H1 (cell line): ENCODE data around the gene HDAC11. TPM values are rescaled to one million over a fixed set of nuclear protein-coding genes. Genes with fewer than 3 reads are reported as not detected.

ENCODE experiments used
- BCL11A ChIP-seq, 2 experiments: IDR thresholded peaks; one replicate each; pipeline ENCODE4 v1.6.1; 2011; ENCODE audit warnings: low read depth in 2 of 2, low read length in 2 of 2, mild to moderate bottlenecking in 2 of 2
- polyA plus RNA-seq, 7 experiments: library from polyadenylated mRNA; depleted of rRNA in 3 of 7; stranded (reverse) in 5 of 7; unstranded in 2 of 7; fragments of >200 nt in 5 of 7; fragments of 200-250 nt in 2 of 7; gene quantifications; 1 replicate in 5 of 7; 2 replicates in 1 of 7; 4 replicates in 1 of 7; pipeline versions ENCODE4 v1.2.1 to v1.2.3, GENCODE V29; 2011 to 2013; ENCODE audit warnings: missing spikeins in 2 of 7, mixed read lengths in 2 of 7
- total RNA-seq: library from RNA; stranded (reverse); fragmentation: NEBNext Ultra II Directional; extraction: Animal tissue kit (Norgen Biotek cat#: 25700); gene quantifications from 2 replicates; pipeline ENCODE4 v1.2.1, GENCODE V29; 2021
- TF ChIP-seq, protein P1 (sequence below): IDR thresholded peaks from 2 replicates; pipeline ENCODE4 v1.6.1; 2011; ENCODE audit warnings: low read depth, mild to moderate bottlenecking, low read length; ENCODE audit not compliant: insufficient read depth

Gene HDAC11
- total and polyA plus RNA-seq, 2 of the 8 experiments (the other 6 are each of a cell fraction or from before 2014, with no cell fraction given), result 6.8 to 7.4 TPM

DNA sequence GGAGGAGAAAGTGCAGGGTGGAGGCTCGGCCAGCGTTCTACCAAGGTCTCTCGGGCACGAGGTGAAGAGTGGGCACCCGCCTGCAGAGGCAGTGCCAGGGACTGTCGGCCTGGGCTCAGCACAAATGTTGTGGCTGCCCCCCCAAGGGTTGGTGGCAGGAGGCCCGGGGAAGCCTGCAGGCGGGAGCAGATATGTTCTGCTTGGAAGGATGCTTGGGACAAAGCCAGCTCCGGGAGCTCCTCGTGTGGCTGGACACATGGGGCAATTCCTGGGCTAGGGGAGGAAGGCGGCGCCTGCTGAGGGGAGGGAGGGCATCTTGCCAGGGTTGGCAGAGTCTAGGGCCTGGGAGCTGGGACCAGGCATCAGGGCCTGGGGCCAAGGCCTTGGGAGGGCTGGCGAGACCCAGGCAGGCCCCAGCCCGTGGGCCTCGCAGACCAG is 38.4 kb downstream of the HDAC11 start (continued):
- TF ChIP-seq, protein P1, sequence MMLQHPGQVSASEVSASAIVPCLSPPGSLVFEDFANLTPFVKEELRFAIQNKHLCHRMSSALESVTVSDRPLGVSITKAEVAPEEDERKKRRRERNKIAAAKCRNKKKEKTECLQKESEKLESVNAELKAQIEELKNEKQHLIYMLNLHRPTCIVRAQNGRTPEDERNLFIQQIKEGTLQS, result no peak
- TF ChIP-seq BCL11A (IDR thresholded peaks at IDR 0.05; ENCODE audit: low read depth in 2 of 2, low read length in 2 of 2), result no peak
